SK-N-SH (cell line): ENCODE results near the gene PPP1R1B. TPM values are rescaled to one million over a fixed set of nuclear protein-coding genes. Genes with fewer than 3 reads are reported as not detected.

ENCODE experiments used
- CTCF ChIA-PET: fragments of 300-600, 350-600 bp; formaldehyde crosslinking; extraction: SDS; loops from one replicate; lab custom pipeline; 2021; lab: Yijun Ruan, JAX
- POLR2A ChIA-PET: fragments of 350-600 bp; sonication (Branson Sonifier 250); formaldehyde crosslinking; extraction: SDS; loops from one replicate; lab custom pipeline; 2020; ENCODE audit warnings: antibody characterized with exemption, inconsistent platforms; lab: Yijun Ruan, JAX
- DNase-seq: peaks from one replicate; pipeline ENCODE4 v3.0.0; 2012
- H2AFZ ChIP-seq: fragments of 200-600 bp; sonication (generic); 2 replicates; pipeline ENCODE4 v1.8.1; 2016; ENCODE audit warnings: antibody characterized with exemption, mild to moderate bottlenecking, low read depth
- H3F3A ChIP-seq: fragments of 200-600 bp; sonication (generic); replicated peaks from 2 replicates; pipeline ENCODE3; 2016; ENCODE audit warnings: antibody characterized with exemption, mild to moderate bottlenecking; ENCODE audit not compliant: insufficient read depth
- H3K27ac ChIP-seq, 2 experiments: fragments of 200-500 bp in 1 of 2; fragments of 200-600 bp in 1 of 2; sonication (Bioruptor generic) in 1 of 2; sonication (generic), shearing (Covaris generic) in 1 of 2; 2 replicates each; pipeline versions ENCODE4 v1.5.1 to v1.6.1; 2014 to 2016; ENCODE audit warnings: low read depth in 2 of 2, inconsistent platforms in 1 of 2, low read length in 1 of 2, mild to moderate bottlenecking in 1 of 2, mixed read lengths in 1 of 2
- H3K27me3 ChIP-seq: fragments of 200-600 bp; sonication (generic), shearing (Covaris generic); 2 replicates; pipeline ENCODE4 v1.6.1; 2016; ENCODE audit warnings: mixed run types; ENCODE audit not compliant: insufficient read depth
- H3K36me3 ChIP-seq, 2 experiments: fragments of 200-500 bp in 1 of 2; fragments of 200-600 bp in 1 of 2; sonication (Bioruptor generic) in 1 of 2; sonication (generic) in 1 of 2; replicated peaks in 1 of 2; 2 replicates each; pipeline versions ENCODE3 to v1.5.1; 2014 to 2016; ENCODE audit warnings: low read length in 1 of 2, mild to moderate bottlenecking in 1 of 2; ENCODE audit not compliant: insufficient read depth in 2 of 2, control insufficient read depth in 1 of 2
- H3K4me1 ChIP-seq, 2 experiments: fragments of 200-500 bp in 1 of 2; fragments of 200-600 bp in 1 of 2; sonication (Bioruptor generic) in 1 of 2; sonication (generic), shearing (Covaris generic) in 1 of 2; 2 replicates each; pipeline versions ENCODE4 v1.5.1 to v1.6.1; 2014 to 2016; ENCODE audit warnings: low read depth in 1 of 2, low read length in 1 of 2, mixed run types in 1 of 2; ENCODE audit not compliant: insufficient read depth in 2 of 2, control insufficient read depth in 1 of 2
- H3K4me2 ChIP-seq: fragments of 200-600 bp; sonication (generic), shearing (Covaris generic); 2 replicates; pipeline ENCODE4 v1.6.1; 2017; ENCODE audit warnings: mixed run types
- H3K4me3 ChIP-seq, 2 experiments: fragments of 200-500 bp in 1 of 2; fragments of 200-600 bp in 1 of 2; sonication (Bioruptor generic) in 1 of 2; sonication (generic), shearing (Covaris generic) in 1 of 2; 2 replicates each; pipeline versions ENCODE4 v1.5.1 to v1.8.1; 2014 to 2016; ENCODE audit warnings: low read depth in 2 of 2, inconsistent platforms in 1 of 2, low read length in 1 of 2, mild to moderate bottlenecking in 1 of 2, mixed read lengths in 1 of 2, moderate library complexity in 1 of 2
- H3K79me2 ChIP-seq: fragments of 200-600 bp; sonication (generic); 2 replicates; pipeline ENCODE4 v1.8.1; 2017; ENCODE audit warnings: mild to moderate bottlenecking; ENCODE audit not compliant: insufficient read depth
- H3K9ac ChIP-seq: fragments of 200-600 bp; sonication (generic); 2 replicates; pipeline ENCODE4 v1.6.1; 2017; ENCODE audit warnings: mixed run types
- H3K9me2 ChIP-seq: fragments of 200-600 bp; sonication (generic); 2 replicates; pipeline ENCODE4 v1.6.1; 2017; ENCODE audit warnings: mixed run types
- H3K9me3 ChIP-seq: fragments of 200-600 bp; sonication (generic); 2 replicates; pipeline ENCODE4 v1.6.1; 2017; ENCODE audit warnings: mixed run types, mild to moderate bottlenecking, moderate library complexity
- H4K20me1 ChIP-seq: fragments of 200-600 bp; sonication (generic); 2 replicates; pipeline ENCODE4 v1.6.1; 2017; ENCODE audit warnings: mild to moderate bottlenecking, mixed run types; ENCODE audit not compliant: insufficient read depth
- CTCF ChIP-seq: fragments of 200-600 bp; sonication (generic); IDR thresholded peaks from 2 replicates; pipeline ENCODE4 v1.6.1; 2017; ENCODE audit warnings: antibody characterized with exemption, mild to moderate bottlenecking, moderate library complexity
- FOSL2 ChIP-seq: IDR thresholded peaks from 2 replicates; pipeline ENCODE4 v1.4.0; 2012; ENCODE audit warnings: low read depth, mild to moderate bottlenecking, moderate library complexity, borderline replicate concordance
- FOXJ3 ChIP-seq: sonication (generic); formaldehyde crosslinking; IDR thresholded peaks from 2 replicates; pipeline ENCODE4 v1.5.1; 2020; ENCODE audit warnings: mild to moderate bottlenecking, missing genetic modification reagents
- FOXM1 ChIP-seq: IDR thresholded peaks from 2 replicates; pipeline ENCODE4 v1.4.0; 2012; ENCODE audit warnings: low read depth, mild to moderate bottlenecking
- GATA2 ChIP-seq: sonication (generic); formaldehyde crosslinking; IDR thresholded peaks from 2 replicates; pipeline ENCODE4 v1.5.0; 2020; ENCODE audit warnings: mild to moderate bottlenecking, missing genetic modification reagents
- IRF3 ChIP-seq: fragments of 150-350 bp; IDR thresholded peaks from 2 replicates; pipeline ENCODE4 v1.6.1; 2016; ENCODE audit warnings: mild to moderate bottlenecking, low read depth, low read length
- MXI1 ChIP-seq: IDR thresholded peaks from 2 replicates; pipeline ENCODE4 v1.6.1; 2012; ENCODE audit warnings: mild to moderate bottlenecking, low read depth, low read length, improper control_type of control experiment
- NRF1 ChIP-seq: IDR thresholded peaks from 2 replicates; pipeline ENCODE4 v1.6.1; 2012; ENCODE audit warnings: low read depth, mild to moderate bottlenecking, low read length
- PBX3 ChIP-seq: IDR thresholded peaks from 2 replicates; pipeline ENCODE4; 2012
- POLR2AphosphoS5 ChIP-seq: IDR thresholded peaks from 2 replicates; pipeline ENCODE4 v1.6.1; 2012; ENCODE audit warnings: low read depth, low read length
- REST ChIP-seq: IDR thresholded peaks from 2 replicates; pipeline ENCODE4 v1.6.1; 2012; ENCODE audit warnings: mild to moderate bottlenecking, low read depth, low read length, moderate library complexity
- SIN3A ChIP-seq: IDR thresholded peaks from 2 replicates; pipeline ENCODE4 v1.6.1; 2012; ENCODE audit warnings: low read depth, mild to moderate bottlenecking, low read length, moderate library complexity, borderline replicate concordance
- TAF1 ChIP-seq: IDR thresholded peaks from 2 replicates; pipeline ENCODE4 v1.6.1; 2012; ENCODE audit warnings: low read depth, mild to moderate bottlenecking, low read length, moderate library complexity, borderline replicate concordance
- YY1 ChIP-seq: IDR thresholded peaks from 2 replicates; pipeline ENCODE4 v1.4.0; 2012; ENCODE audit warnings: low read depth, mild to moderate bottlenecking
- WGBS: methylation state at CpG from one replicate; pipeline ENCODE4 v1.1.6; 2017; ENCODE audit warnings: low lambda C conversion rate; 5-methylcytosine and 5-hydroxymethylcytosine counted together
- polyA plus RNA-seq, 3 experiments: library from polyadenylated mRNA; depleted of rRNA; stranded (reverse); fragments of >200 nt; gene quantifications; 2 replicates each; pipeline ENCODE4 v1.2.3, GENCODE V29; 2012

Gene PPP1R1B
- polyA plus RNA-seq, 1 of the 3 experiments (the other 2 are of a cell fraction): 0.07 TPM

GRCh38 chr17:39639043-39639442 lies 12.3 kb downstream of the PPP1R1B start:
- H3K4me1 ChIP-seq: peaks cover 0 to 24% of the 10 kb centered on the region in 2 experiments; a peak in 2 of 4 replicates

More at GRCh38 chr17:39639043-39639442, 12.3 kb downstream of the PPP1R1B start:
- Histone ChIP-seq H3K79me2 (peaks cover 68% of the 10 kb centered on the region), H3K27me3 (no peaks in the 10 kb centered on the region), H3K9me2 (no peaks in the 10 kb centered on the region), H3K36me3 (no peaks in the 10 kb centered on the region), H4K20me1 (peaks cover 18% of the 10 kb centered on the region), H3K9ac (no peak overlapping the region), H2AFZ (no peak overlapping the region), H3K4me2 (peak overlapping the region; percentile 83; the same call in 1 of the 2 replicates), H3K9me3 (no peaks in the 10 kb centered on the region), H3K4me3 (no peak overlapping the region), H3K27ac (no peak overlapping the region), H3F3A (no peaks in the 10 kb centered on the region)
- TF ChIP-seq IRF3: no peak
- no peak for TF ChIP-seq MXI1
- TF ChIP-seq NRF1: no peak
- TF ChIP-seq YY1: no peak
- no peak for TF ChIP-seq CTCF
- TF ChIP-seq GATA2 (CRISPR knock-in tag): no peak
- no peak for TF ChIP-seq PBX3
- TF ChIP-seq REST: no peak
- no peak for TF ChIP-seq FOSL2
- no peak for TF ChIP-seq TAF1
- no peak for TF ChIP-seq FOXJ3 (CRISPR knock-in tag)
- TF ChIP-seq SIN3A: no peak
- TF ChIP-seq FOXM1: no peak
- no peak for TF ChIP-seq POLR2AphosphoS5
- CTCF ChIA-PET: interaction anchor here (1.0 to 17.4 kb wide), 5 partner anchors 13 to 91 kb away, joined by 3 to 332 read pairs (median 6); partner anchors contain the start of genes MIEN1 and PPP1R1B
- 81% methylated on average over 2 of the region's 2 CpGs for WGBS
- DNase-seq: no peak
- POLR2A ChIA-PET: no interaction called here
